GM06990 (cell line): Measurements from ENCODE around the gene MCUR1.
"Not testable (repeated sequence)": the region's sequence is repeated elsewhere in the genome, so short reads cannot be mapped to it uniquely, and the experiment has no call there.

ENCODE experiments used
- DNase-seq: peaks from one replicate; pipeline ENCODE4 v3.0.0-alpha.2; 2011; ENCODE audit not compliant: insufficient read length; ENCODE audit errors: extremely low read depth
- H3K27me3 ChIP-seq: replicated peaks from 2 replicates; pipeline ENCODE4 v1.6.0; 2011; ENCODE audit warnings: low read length; ENCODE audit not compliant: control insufficient read depth, insufficient read depth
- H3K36me3 ChIP-seq: 2 replicates; pipeline ENCODE4 v1.5.1; 2011; ENCODE audit warnings: low read length; ENCODE audit not compliant: control insufficient read depth, insufficient read depth
- H3K4me3 ChIP-seq: replicated peaks from 2 replicates; pipeline ENCODE4 v1.5.1; 2011; ENCODE audit warnings: low read depth, mild to moderate bottlenecking, control low read depth, low read length
- TF ChIP-seq, protein P1 (sequence below): IDR thresholded peaks from 2 replicates; pipeline ENCODE4 v1.5.1; 2011; ENCODE audit warnings: low read length, control low read depth, mild to moderate bottlenecking, inconsistent platforms; ENCODE audit not compliant: insufficient read depth, poor library complexity, severe bottlenecking

MCUR1 gene

DNA sequence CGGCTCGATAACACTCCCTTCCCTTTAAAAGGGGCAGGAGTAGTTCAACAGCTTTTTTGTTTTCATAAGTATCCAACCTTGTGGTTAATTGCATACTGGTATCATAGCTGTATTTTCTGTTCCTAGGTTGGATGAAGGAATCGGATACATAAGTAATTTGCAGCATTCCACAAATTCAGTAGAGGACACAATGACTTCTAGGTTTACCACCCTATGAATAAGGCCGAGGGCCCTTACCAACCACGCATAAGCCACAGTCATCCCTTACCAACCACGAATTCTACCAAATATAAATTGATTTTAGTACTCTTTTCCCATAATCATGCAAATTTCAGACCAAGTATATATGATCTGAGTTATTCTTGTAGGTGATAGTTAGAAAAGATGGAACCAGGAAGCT, 36.3 kb downstream of the MCUR1 start:
- no peaks in the 10 kb centered on the region for H3K36me3 ChIP-seq
- TF ChIP-seq, protein P1, sequence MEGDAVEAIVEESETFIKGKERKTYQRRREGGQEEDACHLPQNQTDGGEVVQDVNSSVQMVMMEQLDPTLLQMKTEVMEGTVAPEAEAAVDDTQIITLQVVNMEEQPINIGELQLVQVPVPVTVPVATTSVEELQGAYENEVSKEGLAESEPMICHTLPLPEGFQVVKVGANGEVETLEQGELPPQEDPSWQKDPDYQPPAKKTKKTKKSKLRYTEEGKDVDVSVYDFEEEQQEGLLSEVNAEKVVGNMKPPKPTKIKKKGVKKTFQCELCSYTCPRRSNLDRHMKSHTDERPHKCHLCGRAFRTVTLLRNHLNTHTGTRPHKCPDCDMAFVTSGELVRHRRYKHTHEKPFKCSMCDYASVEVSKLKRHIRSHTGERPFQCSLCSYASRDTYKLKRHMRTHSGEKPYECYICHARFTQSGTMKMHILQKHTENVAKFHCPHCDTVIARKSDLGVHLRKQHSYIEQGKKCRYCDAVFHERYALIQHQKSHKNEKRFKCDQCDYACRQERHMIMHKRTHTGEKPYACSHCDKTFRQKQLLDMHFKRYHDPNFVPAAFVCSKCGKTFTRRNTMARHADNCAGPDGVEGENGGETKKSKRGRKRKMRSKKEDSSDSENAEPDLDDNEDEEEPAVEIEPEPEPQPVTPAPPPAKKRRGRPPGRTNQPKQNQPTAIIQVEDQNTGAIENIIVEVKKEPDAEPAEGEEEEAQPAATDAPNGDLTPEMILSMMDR: no peak
- no peak for DNase-seq
- H3K4me3 ChIP-seq: no peak overlapping the region
- H3K27me3 ChIP-seq: no peaks in the 10 kb centered on the region

DNA sequence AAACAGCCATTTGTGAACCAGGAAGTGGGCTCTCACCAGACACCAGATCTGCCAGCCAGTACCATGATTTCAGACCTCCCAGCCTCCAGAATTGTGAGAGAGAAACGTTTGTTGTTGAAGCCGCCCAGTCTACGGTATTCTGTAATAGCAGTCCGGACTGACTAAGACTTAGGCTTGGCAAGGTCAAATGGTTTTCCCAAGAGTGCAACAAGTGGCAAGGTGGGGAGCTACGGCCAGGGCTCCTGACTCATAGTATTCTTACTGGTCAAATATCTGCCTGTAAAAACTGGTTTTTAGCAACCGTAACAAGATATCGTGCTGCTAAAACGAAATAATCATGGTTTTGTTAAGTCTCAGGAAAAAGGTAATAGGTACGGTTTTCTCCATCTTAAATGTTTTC, 37.8 kb downstream of the MCUR1 start:
- no peak for DNase-seq
- H3K36me3 ChIP-seq: no peaks in the 10 kb centered on the region
- no peaks in the 10 kb centered on the region for H3K27me3 ChIP-seq
- TF ChIP-seq, protein P1: no peak
- H3K4me3 ChIP-seq: no peak overlapping the region

DNA sequence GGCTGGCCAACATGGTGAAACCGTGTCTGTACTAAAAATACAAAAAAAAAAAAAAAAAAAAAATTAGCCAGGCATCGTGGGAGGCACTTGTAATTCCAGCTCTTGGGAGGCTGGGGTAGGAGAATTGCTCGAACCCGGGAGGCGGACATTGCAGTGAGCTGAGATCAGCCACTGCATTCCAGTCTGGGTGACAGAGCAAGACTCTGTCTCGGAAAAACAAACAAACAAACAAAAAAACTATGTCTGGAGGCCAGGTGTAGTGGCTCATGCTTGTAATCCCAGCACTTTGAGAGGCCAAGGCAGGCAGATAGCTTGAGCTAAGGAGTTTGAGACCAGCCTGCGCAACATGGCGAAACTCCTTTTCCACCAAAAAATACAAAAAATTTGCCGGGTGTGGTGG, 38.9 kb downstream of the MCUR1 start:
- H3K27me3 ChIP-seq, H3K4me3 ChIP-seq, DNase-seq, H3K36me3 ChIP-seq: not testable (repeated sequence)

DNA sequence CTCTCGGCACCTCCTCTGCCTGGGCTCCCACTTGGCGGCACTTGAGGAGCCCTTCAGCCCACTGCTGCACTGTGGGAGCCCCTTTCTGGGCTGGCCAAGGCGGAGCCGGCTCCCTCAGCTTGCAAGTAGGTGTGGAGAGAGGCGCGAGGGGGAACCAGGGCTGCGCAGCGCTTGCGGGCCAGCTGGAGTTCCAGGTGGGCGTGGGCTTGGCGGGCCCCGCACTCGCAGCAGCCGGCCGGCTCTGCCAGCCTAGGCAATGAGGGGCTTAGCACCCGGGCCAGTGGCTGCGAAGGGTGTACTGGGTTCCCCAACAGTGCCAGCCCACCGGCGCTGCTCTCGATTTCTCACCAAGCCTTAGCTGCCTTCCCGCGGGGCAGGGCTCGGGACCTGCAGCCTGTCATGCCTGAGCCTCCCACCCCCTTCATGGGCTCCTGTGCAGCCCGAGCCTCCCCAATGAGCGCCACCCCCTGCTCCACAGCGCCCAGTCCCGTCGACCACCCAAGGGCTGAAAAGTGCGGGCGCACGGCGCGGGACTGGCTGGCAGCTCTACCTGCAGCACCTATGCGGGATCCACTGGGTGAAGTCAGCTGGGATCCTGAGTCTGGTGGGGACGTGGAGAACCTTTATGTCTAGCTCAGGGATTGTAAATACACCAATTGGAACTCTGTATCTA, 41.9 kb downstream of the MCUR1 start:
- not testable (repeated sequence) for H3K4me3 ChIP-seq, H3K27me3 ChIP-seq, DNase-seq, H3K36me3 ChIP-seq

DNA sequence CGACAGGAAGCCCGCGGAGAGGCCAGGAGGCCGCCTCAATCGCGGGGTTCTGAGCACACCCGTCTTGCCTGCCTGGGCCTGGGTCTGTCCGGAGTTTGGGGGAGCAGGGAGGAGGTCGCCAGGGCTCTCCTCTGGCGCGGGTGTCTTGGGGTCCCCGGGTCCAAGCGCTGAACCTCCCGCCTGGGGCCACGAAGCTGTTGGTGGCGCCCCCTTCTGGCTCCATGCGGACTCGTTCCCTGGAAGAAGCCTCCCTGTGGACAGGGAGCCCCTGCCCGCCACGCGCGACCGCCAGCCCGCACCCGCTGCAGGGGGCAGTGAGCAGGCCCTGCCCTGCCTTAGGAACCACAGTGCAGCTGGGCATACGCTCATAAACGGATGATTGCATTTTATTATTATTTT, 44.7 kb downstream of the MCUR1 start:
- Histone ChIP-seq H3K4me3 (no peak overlapping the region), H3K36me3 (no peaks in the 10 kb centered on the region), H3K27me3 (no peaks in the 10 kb centered on the region)
- DNase-seq: no peak
- TF ChIP-seq, protein P1: peak; percentile 28

DNA sequence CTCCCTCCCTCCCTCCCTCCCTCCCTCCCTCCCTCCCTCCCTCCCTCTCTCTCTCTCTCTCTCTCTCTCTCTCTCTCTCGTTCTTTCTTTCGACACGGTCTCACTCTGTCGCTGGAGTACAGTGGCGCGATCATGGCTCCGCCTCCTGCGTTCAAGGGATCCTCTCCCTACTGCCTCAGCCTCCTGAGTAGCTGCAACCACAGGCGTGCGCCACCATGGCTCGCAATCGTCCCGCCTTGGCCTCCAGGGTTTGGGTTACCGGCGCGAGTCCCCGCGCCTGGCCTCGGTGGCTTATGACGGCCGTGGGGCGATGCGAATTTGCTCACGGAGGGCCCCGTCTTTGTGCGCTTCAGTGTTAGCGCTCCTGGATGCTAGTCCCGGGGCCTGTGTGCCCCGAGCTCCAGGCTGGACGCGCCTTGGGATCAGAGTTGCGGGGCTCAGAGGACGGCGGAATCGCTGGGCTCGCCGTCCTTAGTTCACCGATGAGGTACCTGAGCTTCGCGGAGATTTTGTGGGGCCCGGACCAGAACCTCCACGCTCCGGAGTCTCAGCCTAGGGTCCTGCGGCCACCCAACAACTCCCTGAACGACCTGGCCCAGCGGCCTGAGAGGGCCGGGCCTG, 45.2 kb downstream of the MCUR1 start:
- no peak for DNase-seq
- TF ChIP-seq, protein P1: no peak
- Histone ChIP-seq H3K36me3 (no peaks in the 10 kb centered on the region), H3K27me3 (no peaks in the 10 kb centered on the region), H3K4me3 (no peak overlapping the region)
